Esophagus muscularis mucosa (tissue), 4 donors: ENCODE results near the gene TMED1. TPM values are rescaled to one million over a fixed set of nuclear protein-coding genes. Genes with fewer than 3 reads are reported as not detected.
A peak's percentile ranks its signal among the peaks of the same experiment; 100 is the strongest.

Experiments
- DNase-seq: peaks from one replicate; pipeline ENCODE4 v3.0.0-alpha.2; 2017; ENCODE audit errors: extremely low spot score
- H3K27ac ChIP-seq, 4 donors: fragments of 200-600 bp; sonication (generic); replicated peaks in 1 of 4; 1 replicate in 3 of 4; 2 replicates in 1 of 4; pipeline ENCODE4 v1.5.1; 2016 to 2019; ENCODE audit warnings: mild to moderate bottlenecking in 1 of 4
- H3K27me3 ChIP-seq, 4 donors: fragments of 200-600 bp; sonication (generic); one replicate each; pipeline versions ENCODE4 v1.5.1 to v1.6.0; 2016 to 2019
- H3K36me3 ChIP-seq, 4 donors: fragments of 200-600 bp; sonication (generic); one replicate each; pipeline ENCODE4 v1.5.1; 2016 to 2019
- H3K4me1 ChIP-seq, 4 donors: fragments of 200-600 bp; sonication (generic); one replicate each; pipeline ENCODE4 v1.5.1; 2016 to 2019
- H3K4me3 ChIP-seq, 4 donors: fragments of 200-600 bp; sonication (generic); 1 replicate in 2 of 4; 2 replicates in 2 of 4; pipeline ENCODE4 v1.5.1; 2016 to 2019; ENCODE audit warnings: mild to moderate bottlenecking in 4 of 4, moderate library complexity in 1 of 4
- H3K9me3 ChIP-seq, 4 donors: fragments of 200-600 bp; sonication (generic); 1 replicate in 3 of 4; 2 replicates in 1 of 4; pipeline ENCODE4 v1.5.1; 2016 to 2019
- CTCF ChIP-seq, 3 experiments: fragments of 200-600 bp in 2 of 3; fragments of 450-650 bp in 1 of 3; sonication (generic) in 2 of 3; IDR thresholded peaks; one replicate each; pipeline ENCODE4 v1.5.1; 2017 to 2019; ENCODE audit warnings: antibody characterized with exemption in 3 of 3, mild to moderate bottlenecking in 2 of 3, moderate library complexity in 1 of 3
- EP300 ChIP-seq: sonication (generic); formaldehyde crosslinking; IDR thresholded peaks from one replicate; pipeline ENCODE4 v1.6.1; 2017; ENCODE audit warnings: antibody characterized with exemption
- POLR2A ChIP-seq: fragments of 450-650 bp; IDR thresholded peaks from one replicate; pipeline ENCODE4 v1.6.1; 2017; ENCODE audit warnings: antibody characterized with exemption, moderate library complexity, mild to moderate bottlenecking, low read depth
- POLR2AphosphoS5 ChIP-seq, 2 donors: sonication (generic); formaldehyde crosslinking; IDR thresholded peaks; one replicate each; pipeline ENCODE4 v1.6.1; 2017; ENCODE audit warnings: antibody characterized with exemption in 2 of 2
- WGBS: methylation state at CpG from one replicate; pipeline ENCODE4 v1.1.5; 2018; 5-methylcytosine and 5-hydroxymethylcytosine counted together
- intact Hi-C: fragments of 100-400 bp; cut with DNase I; formaldehyde crosslinking; loops from one replicate; pipeline ENCODE4 v1.15.1; 2023
- total RNA-seq, 4 donors: library from RNA; depleted of rRNA; stranded (reverse); fragments of >200 nt; gene quantifications; one replicate each; pipeline versions ENCODE4 v1.1.0 to v1.2.1, GENCODE V29; 2016

The TMED1 gene
- total RNA-seq, 4 donors from 2014 or later = 18.7 to 29.5 (median 27.7) TPM

- Histone ChIP-seq H3K4me3 (no peak overlapping the region), H3K27me3 (no peaks in the 10 kb centered on the region), H3K27ac (no peak overlapping the region), H3K36me3 (peaks cover 49 to 95% (median 92%) of the 10 kb centered on the region in 4 donors), H3K9me3 (no peaks in the 10 kb centered on the region), H3K4me1 (peaks cover 0 to 21% (median 14%) of the 10 kb centered on the region in 4 donors)
- TF ChIP-seq CTCF (IDR thresholded peaks at IDR 0.05) = peak in 1 of 3 experiments; percentile 9
- TF ChIP-seq POLR2AphosphoS5 (IDR thresholded peaks at IDR 0.05) = no peak
- whole genome bisulfite sequencing = 90% methylated on average over 7 of the region's 7 CpGs
- intact Hi-C loops = no loop called here
- no peak for DNase-seq
These were observed 15.8 kb downstream of the TMED1 start for GRCh38 chr19:10820173-10820572.

- no peak overlapping the region for H3K27ac ChIP-seq
- DNase-seq = no peak
- no peaks in the 10 kb centered on the region for H3K9me3 ChIP-seq
- no peak for TF ChIP-seq POLR2AphosphoS5 (IDR thresholded peaks at IDR 0.05)
- no peak for TF ChIP-seq EP300
- no peak for TF ChIP-seq POLR2A
- TF ChIP-seq CTCF (IDR thresholded peaks at IDR 0.05) = no peak
- peaks cover 0 to 21% (median 14%) of the 10 kb centered on the region in 4 donors for H3K4me1 ChIP-seq
- H3K27me3 ChIP-seq = no peaks in the 10 kb centered on the region
- H3K36me3 ChIP-seq = peaks cover 49 to 95% (median 92%) of the 10 kb centered on the region in 4 donors
- WGBS = 96% methylated on average over 23 of the region's 27 CpGs
- no peak overlapping the region for H3K4me3 ChIP-seq
- intact Hi-C loops = no loop called here
These were observed 16.6 kb downstream of the TMED1 start for GRCh38 chr19:10819124-10820060.

- Histone ChIP-seq H3K27ac (peak overlapping the region; percentile 60 to 77 (median 68)), H3K27me3 (no peaks in the 10 kb centered on the region), H3K4me1 (peaks cover 0 to 21% (median 14%) of the 10 kb centered on the region in 4 donors), H3K4me3 (peak overlapping the region in 3 of 4 donors; percentile 38 to 50 (median 39)), H3K36me3 (peaks cover 41 to 95% (median 89%) of the 10 kb centered on the region in 4 donors), H3K9me3 (no peaks in the 10 kb centered on the region)
- TF ChIP-seq POLR2A (no peak), CTCF (IDR thresholded peaks at IDR 0.05) (no peak), POLR2AphosphoS5 (IDR thresholded peaks at IDR 0.05) (no peak), EP300 (no peak)
- intact Hi-C loops = no loop called here
- no peak for DNase-seq
- WGBS = 81% methylated on average over 8 of the region's 19 CpGs
These were observed 17.5 kb downstream of the TMED1 start for GRCh38 chr19:10818301-10819123.

GRCh38 chr19:10817291-10818038 is 18.5 kb downstream of the TMED1 start:
- Histone ChIP-seq H3K27me3 (no peaks in the 10 kb centered on the region), H3K4me1 (peaks cover 4 to 32% (median 21%) of the 10 kb centered on the region in 4 donors), H3K27ac (peak overlapping the region; percentile 60 to 77 (median 68)), H3K4me3 (peak overlapping the region; percentile 38 to 50 (median 38)), H3K9me3 (no peaks in the 10 kb centered on the region), H3K36me3 (peaks cover 35 to 95% (median 87%) of the 10 kb centered on the region in 4 donors)
- WGBS = 84% methylated on average over 28 of the region's 42 CpGs
- DNase-seq = no peak
- intact Hi-C loops = no loop called here
- TF ChIP-seq POLR2AphosphoS5 (IDR thresholded peaks at IDR 0.05) = peak; percentile 38 to 39
- no peak for TF ChIP-seq POLR2A
